HepG2 (cell line): Measurements from ENCODE around the gene PTPRM. TPM values are rescaled to one million over a fixed set of nuclear protein-coding genes. Genes with fewer than 3 reads are reported as not detected.

Experiments
- ATAC-seq: fragments of 200-7000 bp; cut with Tn5 transposase; 3 replicates; pipeline ENCODE4 v1.9.1; 2020; ENCODE audit warnings: mild to moderate bottlenecking, moderate library complexity
- BruUV-seq: library from RNA; stranded (reverse); fragments of 400-500 nt; replicated peaks from 2 replicates; lab custom pipeline; 2021; lab: Mats Ljungman, UMichigan
- CTCF ChIA-PET: fragments of 300-600 bp; formaldehyde crosslinking; extraction: SDS; loops from one replicate; lab custom pipeline; 2021; ENCODE audit warnings: low total read pairs, inconsistent platforms, low intra/inter-chr PET ratio; lab: Yijun Ruan, JAX
- POLR2A ChIA-PET: fragments of 350-600 bp; sonication (Branson Sonifier 250); formaldehyde crosslinking; loops from one replicate; lab custom pipeline; 2020; ENCODE audit warnings: antibody characterized with exemption, inconsistent platforms; lab: Yijun Ruan, JAX
- DNase-seq: peaks from one replicate; pipeline ENCODE4 v3.0.0-alpha.2; 2015; ENCODE audit warnings: low spot score
- FAIRE-seq: peaks from 3 replicates; lab custom pipeline; 2011; peaks lifted over from hg19 to GRCh38; lab: Jason Lieb, UNC
- H2AFZ ChIP-seq: one replicate; pipeline ENCODE4 v1.6.1; 2011; ENCODE audit warnings: low read length, inconsistent platforms
- H3K27ac ChIP-seq: fragments of 300-600 bp; 3 replicates; pipeline ENCODE4 v1.8.0; 2011; ENCODE audit warnings: mixed run types, mild to moderate bottlenecking, mixed read lengths, low read length, inconsistent platforms; ENCODE audit not compliant: insufficient read depth; ENCODE audit errors: extremely low read length
- H3K27me3 ChIP-seq, 2 experiments: fragments of 200-600 bp in 1 of 2; 2 replicates in 1 of 2; 3 replicates in 1 of 2; pipeline versions ENCODE4 v1.6.0 to v1.8.0; 2011; ENCODE audit warnings: low read length in 2 of 2, mild to moderate bottlenecking in 2 of 2, moderate library complexity in 2 of 2, inconsistent platforms in 1 of 2; ENCODE audit not compliant: insufficient read depth in 2 of 2, control insufficient read depth in 1 of 2
- H3K36me3 ChIP-seq, 2 experiments: fragments of 200-600 bp in 1 of 2; replicated peaks in 1 of 2; 2 replicates in 1 of 2; 3 replicates in 1 of 2; pipeline versions ENCODE4 v1.5.1 to v1.8.0; 2011; ENCODE audit warnings: low read length in 2 of 2, inconsistent platforms in 1 of 2; ENCODE audit not compliant: insufficient read depth in 2 of 2, control insufficient read depth in 1 of 2
- H3K4me1 ChIP-seq: 2 replicates; pipeline ENCODE4 v1.5.1; 2012; ENCODE audit warnings: low read length, inconsistent platforms; ENCODE audit not compliant: insufficient read depth
- H3K4me2 ChIP-seq: 2 replicates; pipeline ENCODE4 v1.6.0; 2011; ENCODE audit warnings: low read depth, low read length, inconsistent platforms
- H3K4me3 ChIP-seq, 3 experiments: fragments of 200-600 bp in 1 of 3; sonication (generic), shearing (Covaris generic) in 1 of 3; replicated peaks in 1 of 3; 2 replicates each; pipeline ENCODE4 v1.5.1; 2011 to 2016; ENCODE audit warnings: low read length in 3 of 3, inconsistent platforms in 2 of 3, low read depth in 2 of 3, mild to moderate bottlenecking in 2 of 3, control low read depth in 1 of 3, mixed read lengths in 1 of 3; ENCODE audit not compliant: insufficient read depth in 1 of 3
- H3K79me2 ChIP-seq: one replicate; pipeline ENCODE4 v1.6.1; 2011; ENCODE audit warnings: low read length, inconsistent platforms; ENCODE audit not compliant: insufficient read depth
- H3K9ac ChIP-seq: 2 replicates; pipeline ENCODE4 v1.6.0; 2011; ENCODE audit warnings: mild to moderate bottlenecking, low read depth, low read length, inconsistent platforms; ENCODE audit not compliant: insufficient read depth
- H3K9me3 ChIP-seq: 2 replicates; pipeline ENCODE4 v1.5.1; 2012; ENCODE audit warnings: mild to moderate bottlenecking, low read length
- H4K20me1 ChIP-seq: 2 replicates; pipeline ENCODE4 v1.6.0; 2011; ENCODE audit warnings: inconsistent platforms, mild to moderate bottlenecking, low read length, moderate library complexity; ENCODE audit not compliant: insufficient read depth
- CBX1 ChIP-seq: IDR thresholded peaks from one replicate; pipeline ENCODE4 v1.6.1; 2016; ENCODE audit warnings: antibody characterized with exemption, low read depth
- RBM22 ChIP-seq: fragments of 200-400 bp; formaldehyde crosslinking; optimal IDR thresholded peaks from 2 replicates; pipeline ENCODE3; 2017; ENCODE audit warnings: mild to moderate bottlenecking, low read length, moderate library complexity
- ZNF691 ChIP-seq: sonication (generic); formaldehyde crosslinking; IDR thresholded peaks from 2 replicates; pipeline ENCODE4 v1.4.0; 2020; ENCODE audit warnings: missing genetic modification reagents, low read depth, mild to moderate bottlenecking, borderline replicate concordance
- WGBS: methylation state at CpG from one replicate; pipeline ENCODE4 v1.1.6; 2017; ENCODE audit warnings: low lambda C conversion rate; 5-methylcytosine and 5-hydroxymethylcytosine counted together
- in situ Hi-C: cut with HindIII; loops from 2 replicates; pipeline ENCODE4 v1.10.0; 2017; ENCODE audit warnings: low pct_unique_long_range_greater_than_20kb; ENCODE audit not compliant: extremely low pct_ligation_motif_present
- intact Hi-C: fragments of 100-400 bp; cut with micrococcal nuclease; formaldehyde crosslinking; loops from one replicate; pipeline ENCODE4 v1.10.0; 2022; ENCODE audit not compliant: unreplicated experiment
- polyA plus RNA-seq, 8 experiments: library from polyadenylated mRNA; depleted of rRNA in 3 of 8; stranded (reverse) in 7 of 8; unstranded in 1 of 8; fragments of >200 nt; fragmentation: Illumina TruSeq in 4 of 8; extraction: Trizol in 4 of 8; gene quantifications; 2 replicates each; pipeline versions ENCODE4 v1.2.1 to v1.2.3, GENCODE V29; 2011 to 2016; ENCODE audit warnings: low read depth in 4 of 8, missing spikeins in 1 of 8, mixed read lengths in 1 of 8; ENCODE audit not compliant: insufficient read depth in 1 of 8
- total RNA-seq, 5 experiments: library from RNA; depleted of rRNA; stranded (reverse); fragments of >200 nt; fragmentation: Illumina TruSeq; extraction: Trizol; gene quantifications; 2 replicates each; pipeline ENCODE4 v1.2.3, GENCODE V29; 2016; ENCODE audit warnings: low read depth in 1 of 5
- TF ChIP-seq, protein P1 (sequence below), 2 experiments: sonication (generic) in 1 of 2; formaldehyde crosslinking in 1 of 2; IDR thresholded peaks; 2 replicates each; pipeline versions ENCODE4 v1.6.1 to v1.9.0; 2014 to 2022; ENCODE audit warnings: antibody characterized with exemption in 1 of 2, borderline replicate concordance in 1 of 2, inconsistent platforms in 1 of 2, low read depth in 1 of 2, missing genetic modification reagents in 1 of 2

Gene PTPRM
- total and polyA plus RNA-seq, 2 of the 13 experiments (the other 11 are each of a cell fraction or from before 2014, with no cell fraction given) = 12.6 to 108 TPM

- H3K27ac ChIP-seq = no peak overlapping the region
- no peaks in the 10 kb centered on the region for H3K79me2 ChIP-seq
- no TSS peak for BruUV-seq
- FAIRE-seq (no peak), ATAC-seq (no peak), DNase-seq (no peak)
- H3K9me3 ChIP-seq = no peaks in the 10 kb centered on the region
- intact Hi-C loops (no loop called here), in situ Hi-C loops (no loop called here)
- no peak overlapping the region for H2AFZ ChIP-seq
- no peak overlapping the region for H3K4me3 ChIP-seq
- peaks cover 12% of the 10 kb centered on the region for H3K4me1 ChIP-seq
- H3K27me3 ChIP-seq = no peaks in the 10 kb centered on the region
- ChIA-PET CTCF (no interaction called here), POLR2A (no interaction called here)
- H3K4me2 ChIP-seq = no peak overlapping the region
- H3K9ac ChIP-seq = no peak overlapping the region
- 73% methylated on average over 1 of the region's 1 CpG for WGBS
- TF ChIP-seq, protein P1, sequence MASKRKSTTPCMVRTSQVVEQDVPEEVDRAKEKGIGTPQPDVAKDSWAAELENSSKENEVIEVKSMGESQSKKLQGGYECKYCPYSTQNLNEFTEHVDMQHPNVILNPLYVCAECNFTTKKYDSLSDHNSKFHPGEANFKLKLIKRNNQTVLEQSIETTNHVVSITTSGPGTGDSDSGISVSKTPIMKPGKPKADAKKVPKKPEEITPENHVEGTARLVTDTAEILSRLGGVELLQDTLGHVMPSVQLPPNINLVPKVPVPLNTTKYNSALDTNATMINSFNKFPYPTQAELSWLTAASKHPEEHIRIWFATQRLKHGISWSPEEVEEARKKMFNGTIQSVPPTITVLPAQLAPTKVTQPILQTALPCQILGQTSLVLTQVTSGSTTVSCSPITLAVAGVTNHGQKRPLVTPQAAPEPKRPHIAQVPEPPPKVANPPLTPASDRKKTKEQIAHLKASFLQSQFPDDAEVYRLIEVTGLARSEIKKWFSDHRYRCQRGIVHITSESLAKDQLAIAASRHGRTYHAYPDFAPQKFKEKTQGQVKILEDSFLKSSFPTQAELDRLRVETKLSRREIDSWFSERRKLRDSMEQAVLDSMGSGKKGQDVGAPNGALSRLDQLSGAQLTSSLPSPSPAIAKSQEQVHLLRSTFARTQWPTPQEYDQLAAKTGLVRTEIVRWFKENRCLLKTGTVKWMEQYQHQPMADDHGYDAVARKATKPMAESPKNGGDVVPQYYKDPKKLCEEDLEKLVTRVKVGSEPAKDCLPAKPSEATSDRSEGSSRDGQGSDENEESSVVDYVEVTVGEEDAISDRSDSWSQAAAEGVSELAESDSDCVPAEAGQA (IDR thresholded peaks at IDR 0.05; ENCODE audit: low read depth) = no peak
- TF ChIP-seq, protein P1 (CRISPR knock-in tag; IDR thresholded peaks at IDR 0.05; ENCODE audit: borderline replicate concordance) = no peak
- no peak for TF ChIP-seq CBX1
- no peak for TF ChIP-seq RBM22
- no peak for TF ChIP-seq ZNF691
- no peaks in the 10 kb centered on the region for H4K20me1 ChIP-seq
- no peaks in the 10 kb centered on the region for H3K36me3 ChIP-seq
Observed at GRCh38 chr18:8037296-8037695, 470.2 kb downstream of the PTPRM start.
